ENCODE results near the gene LYST. TPM values are rescaled to one million over a fixed set of nuclear protein-coding genes. Genes with fewer than 3 reads are reported as not detected.

Gene LYST
- total and polyA plus RNA-seq, 2 experiments from 2014 or later = 3.0 to 6.1 TPM

DNA sequence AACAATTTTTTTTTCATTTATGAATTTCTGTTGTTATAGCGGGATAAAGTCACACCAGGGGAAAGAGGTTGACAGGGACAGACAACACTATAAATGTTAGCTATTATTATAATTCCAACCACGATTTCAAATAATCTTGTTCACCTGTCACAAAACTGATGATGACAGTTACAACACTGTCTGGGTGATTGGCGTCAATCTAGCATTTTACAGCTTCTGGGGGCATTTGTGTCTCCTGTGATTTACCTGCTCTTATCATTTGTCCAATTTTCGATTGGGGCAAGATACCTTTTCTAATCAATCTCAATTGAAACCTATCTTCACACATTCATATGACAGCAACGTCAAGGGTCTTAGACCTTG lies 44.6 kb upstream of the LYST start:
- Histone ChIP-seq H3K4me2 (no peak overlapping the region), H3K27ac (no peak overlapping the region)
- WGBS (ENCODE audit: low lambda C conversion rate, missing lambda C conversion rate) = 90% methylated on average over 5 of the region's 5 CpGs

DNA sequence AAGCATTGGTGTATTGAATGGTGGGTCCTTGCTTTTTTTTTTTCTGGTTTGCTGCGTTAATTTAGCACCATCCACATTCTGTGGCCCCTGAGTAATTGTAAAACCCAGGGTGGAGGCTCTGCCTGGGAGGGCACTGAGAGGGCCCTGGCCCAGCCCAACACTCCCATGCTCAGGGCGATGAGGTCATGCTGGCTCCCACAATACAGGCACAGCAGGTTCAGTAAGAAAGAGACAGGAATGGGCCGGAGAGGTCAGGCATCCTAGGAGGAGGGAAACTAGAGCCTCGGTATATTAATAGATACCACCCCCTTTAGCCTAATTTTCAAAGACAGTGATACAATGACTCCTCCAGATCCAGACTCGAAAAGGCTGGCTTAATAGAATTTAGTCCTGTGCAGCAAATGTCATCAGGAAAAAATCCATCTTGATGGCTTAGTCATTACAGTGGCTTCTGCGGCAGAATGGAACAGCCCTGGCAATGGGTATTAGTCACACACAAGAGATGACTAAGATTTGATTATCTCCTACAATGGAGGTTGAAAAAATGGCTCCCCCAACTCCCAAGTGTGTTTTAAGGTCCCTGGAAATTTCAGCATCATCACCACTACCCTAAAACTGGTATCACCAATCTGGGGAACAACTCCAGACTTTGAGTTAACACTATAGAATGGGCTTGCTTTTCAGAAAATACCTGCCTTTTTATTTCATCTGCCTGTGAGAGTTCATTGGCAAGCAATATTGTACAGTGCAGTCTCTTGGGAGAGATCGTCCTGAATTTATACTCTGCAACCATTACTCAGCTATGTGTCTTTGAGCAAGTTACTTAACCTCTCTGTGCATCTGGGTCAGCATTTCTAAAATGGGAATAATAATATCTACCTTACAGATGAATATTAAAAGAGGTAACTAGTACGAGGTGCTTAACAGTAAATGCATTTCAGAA lies 43.9 kb upstream of the LYST start:
- Histone ChIP-seq H3K4me3 (no peak overlapping the region), H4K20me1 (ENCODE audit: insufficient read depth, poor library complexity, severe bottlenecking) (no peaks in the 10 kb centered on the region), H3K27ac (peak overlapping the region; percentile 5), H3K27me3 (no peaks in the 10 kb centered on the region), H3K79me2 (no peaks in the 10 kb centered on the region), H3K36me3 (replicated peaks; ENCODE audit: insufficient read depth, low read depth) (no peaks in the 10 kb centered on the region), H3K9me3 (ENCODE audit: low read depth) (no peaks in the 10 kb centered on the region), H2AFZ (no peak overlapping the region), H3K4me2 (no peak overlapping the region), H3K4me1 (ENCODE audit: insufficient read depth) (no peaks in the 10 kb centered on the region), H3K9me2 (replicated peaks; ENCODE audit: insufficient read depth) (no peaks in the 10 kb centered on the region)
- TF ChIP-seq CTCF (IDR thresholded peaks at IDR 0.05; ENCODE audit: poor library complexity) (no peak), EZH2 (IDR thresholded peaks at IDR 0.05; ENCODE audit: borderline replicate concordance) (no peak), EZH2phosphoT487 (IDR thresholded peaks at IDR 0.05; ENCODE audit: low read depth, severe bottlenecking, unreplicated experiment) (no peak)
- peak; percentile 40 for DNase-seq (ENCODE audit: low spot score)
- 48% methylated on average over 8 of the region's 8 CpGs for WGBS (ENCODE audit: low lambda C conversion rate, missing lambda C conversion rate)

More for the DNA sequence above, 44.6 kb upstream of the LYST start:
- H3K36me3 ChIP-seq (replicated peaks; ENCODE audit: insufficient read depth, low read depth) = no peaks in the 10 kb centered on the region
- H3K27me3 ChIP-seq = no peaks in the 10 kb centered on the region
- no peaks in the 10 kb centered on the region for H3K9me3 ChIP-seq (ENCODE audit: low read depth)
- no peak for DNase-seq (ENCODE audit: low spot score)
- H3K9me2 ChIP-seq (replicated peaks; ENCODE audit: insufficient read depth) = no peaks in the 10 kb centered on the region
- H3K4me1 ChIP-seq (ENCODE audit: insufficient read depth) = no peaks in the 10 kb centered on the region
- TF ChIP-seq EZH2phosphoT487 (IDR thresholded peaks at IDR 0.05; ENCODE audit: low read depth, severe bottlenecking, unreplicated experiment) (no peak), EZH2 (IDR thresholded peaks at IDR 0.05; ENCODE audit: borderline replicate concordance) (no peak), CTCF (IDR thresholded peaks at IDR 0.05; ENCODE audit: poor library complexity) (no peak)
- no peaks in the 10 kb centered on the region for H3K79me2 ChIP-seq
- H4K20me1 ChIP-seq (ENCODE audit: insufficient read depth, poor library complexity, severe bottlenecking) = no peaks in the 10 kb centered on the region
- no peak overlapping the region for H3K4me3 ChIP-seq
- no peak overlapping the region for H2AFZ ChIP-seq

DNA sequence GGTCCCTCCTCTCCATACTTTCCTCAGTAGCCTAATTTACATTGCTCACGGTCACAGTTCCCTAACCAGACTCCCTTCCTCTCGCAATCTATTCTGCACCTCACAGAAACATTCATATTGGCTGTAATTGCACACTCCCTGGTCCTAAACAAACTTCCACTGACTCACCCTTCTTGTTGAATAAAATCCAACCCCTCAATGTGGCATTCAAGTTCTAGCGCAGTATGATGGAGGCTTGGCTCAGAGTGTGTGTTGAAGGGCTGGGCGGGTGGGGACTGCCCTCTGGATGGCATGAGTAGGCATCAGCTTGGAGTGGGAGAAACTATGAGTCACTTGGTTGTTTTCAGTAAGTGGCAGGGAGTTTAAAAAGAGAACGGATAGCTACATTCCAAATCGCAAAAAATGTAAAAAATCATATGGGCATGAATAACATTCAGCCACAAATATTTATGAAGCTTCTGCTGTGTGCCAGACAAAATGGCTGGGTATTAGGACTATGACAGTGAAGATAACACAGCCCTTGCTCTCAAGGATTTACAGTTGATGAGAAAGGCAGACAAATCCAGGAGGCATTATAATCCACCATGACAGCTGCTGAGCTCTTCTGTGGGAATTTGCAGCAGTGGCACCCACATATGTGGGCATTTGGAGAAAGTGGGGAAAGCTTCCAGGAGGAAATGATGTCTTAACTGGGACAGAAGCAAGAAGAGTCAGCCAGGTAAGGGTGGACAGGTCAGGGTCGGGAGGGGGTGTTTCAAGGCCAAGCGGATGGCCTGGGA lies 42.2 kb upstream of the LYST start:
- no peaks in the 10 kb centered on the region for H3K36me3 ChIP-seq (replicated peaks; ENCODE audit: insufficient read depth, low read depth)
- WGBS (ENCODE audit: low lambda C conversion rate, missing lambda C conversion rate) = 84% methylated on average over 8 of the region's 8 CpGs
- H4K20me1 ChIP-seq (ENCODE audit: insufficient read depth, poor library complexity, severe bottlenecking) = no peaks in the 10 kb centered on the region
- TF ChIP-seq EZH2phosphoT487 (IDR thresholded peaks at IDR 0.05; ENCODE audit: low read depth, severe bottlenecking, unreplicated experiment) (no peak), EZH2 (IDR thresholded peaks at IDR 0.05; ENCODE audit: borderline replicate concordance) (no peak), CTCF (IDR thresholded peaks at IDR 0.05; ENCODE audit: poor library complexity) (no peak)
- no peak overlapping the region for H3K4me2 ChIP-seq
- H3K9me2 ChIP-seq (replicated peaks; ENCODE audit: insufficient read depth) = no peaks in the 10 kb centered on the region
- no peak for DNase-seq (ENCODE audit: low spot score)
- H3K4me3 ChIP-seq = no peak overlapping the region
- H2AFZ ChIP-seq = no peak overlapping the region
- H3K27ac ChIP-seq = no peak overlapping the region
- no peaks in the 10 kb centered on the region for H3K4me1 ChIP-seq (ENCODE audit: insufficient read depth)
- H3K27me3 ChIP-seq = no peaks in the 10 kb centered on the region
- no peaks in the 10 kb centered on the region for H3K79me2 ChIP-seq
- no peaks in the 10 kb centered on the region for H3K9me3 ChIP-seq (ENCODE audit: low read depth)

All from hepatocyte (in vitro differentiated cells).